HEK293 (cell line): ENCODE data around the gene NR2F1-AS1.

ENCODE experiments used
- CTCF ChIA-PET: fragments of 350-600 bp; formaldehyde crosslinking; extraction: SDS; loops from one replicate; lab custom pipeline; 2021; ENCODE audit warnings: antibody characterized with exemption; lab: Yijun Ruan, JAX
- POLR2A ChIA-PET: fragments of 300-600 bp; formaldehyde crosslinking; extraction: SDS; loops from one replicate; lab custom pipeline; 2020; ENCODE audit warnings: antibody characterized with exemption, inconsistent platforms; lab: Yijun Ruan, JAX
- H3K27ac ChIP-seq: fragments of 200-500 bp; sonication (Bioruptor generic); 2 replicates; pipeline ENCODE4 v1.5.1; 2014; ENCODE audit warnings: low read depth, low read length, control low read depth, inconsistent platforms; ENCODE audit errors: extremely low read depth
- H3K36me3 ChIP-seq, 2 experiments: fragments of 200-500 bp in 1 of 2; sonication (Bioruptor generic) in 1 of 2; 1 replicate in 1 of 2; 2 replicates in 1 of 2; pipeline ENCODE4 v1.5.1; 2014 to 2017; ENCODE audit warnings: inconsistent platforms in 2 of 2, low read length in 2 of 2; ENCODE audit not compliant: control insufficient read depth in 2 of 2, insufficient read depth in 1 of 2
- H3K4me1 ChIP-seq: fragments of 200-500 bp; sonication (Bioruptor generic); 2 replicates; pipeline ENCODE4 v1.5.1; 2014; ENCODE audit warnings: mild to moderate bottlenecking, low read length, inconsistent platforms; ENCODE audit not compliant: control insufficient read depth, insufficient read depth
- H3K4me3 ChIP-seq: 2 replicates; pipeline ENCODE4 v1.5.1; 2011; ENCODE audit warnings: low read depth, mild to moderate bottlenecking, control low read depth, low read length, moderate library complexity
- H3K9me3 ChIP-seq: fragments of 200-500 bp; sonication (Bioruptor generic); 2 replicates; pipeline ENCODE4 v1.5.1; 2014; ENCODE audit warnings: low read depth, low read length, inconsistent platforms; ENCODE audit not compliant: control insufficient read depth, insufficient read depth
- GLIS2 ChIP-seq: fragments of 450-650 bp; formaldehyde crosslinking; IDR thresholded peaks from 2 replicates; pipeline ENCODE4 v1.5.1; 2016; ENCODE audit warnings: missing biosample characterization, missing genetic modification characterization
- KLF17 ChIP-seq: fragments of 450-650 bp; formaldehyde crosslinking; IDR thresholded peaks from 2 replicates; pipeline ENCODE4 v1.5.1; 2016; ENCODE audit warnings: missing biosample characterization, missing genetic modification characterization
- KLF8 ChIP-seq: fragments of 450-650 bp; formaldehyde crosslinking; IDR thresholded peaks from 2 replicates; pipeline ENCODE4 v1.5.1; 2016; ENCODE audit warnings: missing biosample characterization, missing genetic modification characterization
- OSR2 ChIP-seq: fragments of 450-650 bp; formaldehyde crosslinking; IDR thresholded peaks from 2 replicates; pipeline ENCODE4 v1.5.1; 2016; ENCODE audit warnings: missing biosample characterization, missing genetic modification characterization
- OVOL3 ChIP-seq: fragments of 450-650 bp; formaldehyde crosslinking; IDR thresholded peaks from 2 replicates; pipeline ENCODE4 v1.5.1; 2016; ENCODE audit warnings: missing biosample characterization, missing genetic modification characterization
- SCRT1 ChIP-seq: fragments of 450-650 bp; formaldehyde crosslinking; IDR thresholded peaks from 2 replicates; pipeline ENCODE4 v1.5.1; 2016; ENCODE audit warnings: missing biosample characterization, missing genetic modification characterization, borderline replicate concordance
- TCF7L2 ChIP-seq: IDR thresholded peaks from 2 replicates; pipeline ENCODE4 v1.6.1; 2011; ENCODE audit warnings: low read depth, mild to moderate bottlenecking, inconsistent platforms, low read length, moderate library complexity, borderline replicate concordance
- ZNF121 ChIP-seq: fragments of 450-650 bp; formaldehyde crosslinking; IDR thresholded peaks from 2 replicates; pipeline ENCODE4 v1.5.1; 2016; ENCODE audit warnings: missing biosample characterization, missing genetic modification characterization
- ZNF155 ChIP-seq: fragments of 450-650 bp; formaldehyde crosslinking; IDR thresholded peaks from 2 replicates; pipeline ENCODE4 v1.5.1; 2016; ENCODE audit warnings: missing biosample characterization, missing genetic modification characterization
- ZNF26 ChIP-seq: fragments of 450-650 bp; formaldehyde crosslinking; IDR thresholded peaks from 2 replicates; pipeline ENCODE4 v1.5.1; 2016; ENCODE audit warnings: missing biosample characterization, missing genetic modification characterization
- ZNF335 ChIP-seq: fragments of 450-650 bp; formaldehyde crosslinking; conservative IDR thresholded peaks from 2 replicates; pipeline ENCODE4 v1.5.1; 2016; ENCODE audit warnings: missing biosample characterization, missing genetic modification characterization
- ZNF510 ChIP-seq: fragments of 450-650 bp; formaldehyde crosslinking; IDR thresholded peaks from 2 replicates; pipeline ENCODE4 v1.5.1; 2018; ENCODE audit warnings: mild to moderate bottlenecking, missing genetic modification characterization, missing biosample characterization; ENCODE audit not compliant: insufficient replicate concordance
- ZNF555 ChIP-seq: fragments of 450-650 bp; formaldehyde crosslinking; conservative IDR thresholded peaks from 2 replicates; pipeline ENCODE4 v1.5.1; 2017; ENCODE audit warnings: missing biosample characterization, mild to moderate bottlenecking, missing genetic modification characterization, inconsistent platforms
- ZNF654 ChIP-seq: fragments of 450-650 bp; formaldehyde crosslinking; IDR thresholded peaks from 2 replicates; pipeline ENCODE4 v1.5.1; 2016; ENCODE audit warnings: low read depth, missing biosample characterization, missing genetic modification characterization
- ZNF660 ChIP-seq: fragments of 450-650 bp; IDR thresholded peaks from 2 replicates; pipeline ENCODE4 v1.5.1; 2018; ENCODE audit warnings: missing biosample characterization, mild to moderate bottlenecking, missing genetic modification characterization
- ZNF692 ChIP-seq: fragments of 450-650 bp; formaldehyde crosslinking; IDR thresholded peaks from 2 replicates; pipeline ENCODE4 v1.5.1; 2016; ENCODE audit warnings: missing biosample characterization, missing genetic modification characterization
- ZNF747 ChIP-seq: fragments of 450-650 bp; formaldehyde crosslinking; IDR thresholded peaks from 2 replicates; pipeline ENCODE4 v1.5.1; 2016; ENCODE audit warnings: missing biosample characterization, missing genetic modification characterization
- ZNF792 ChIP-seq: fragments of 450-650 bp; formaldehyde crosslinking; IDR thresholded peaks from 2 replicates; pipeline ENCODE4 v1.5.1; 2016; ENCODE audit warnings: missing biosample characterization, missing genetic modification characterization
- ZXDB ChIP-seq: fragments of 450-650 bp; formaldehyde crosslinking; IDR thresholded peaks from 2 replicates; pipeline ENCODE4 v1.5.1; 2016; ENCODE audit warnings: missing biosample characterization, missing genetic modification characterization

The NR2F1-AS1 gene

GRCh38 chr5:93360436-93361088, 220.5 kb downstream of the NR2F1-AS1 start:
- no peak overlapping the region for H3K4me3 ChIP-seq
- TF ChIP-seq ZXDB (tag by site-specific recombination) = no peak
- no peak for TF ChIP-seq ZNF654
- TF ChIP-seq TCF7L2 = no peak
- no peak for TF ChIP-seq GLIS2 (tag by site-specific recombination)
- TF ChIP-seq KLF8 = no peak
- TF ChIP-seq OVOL3 = no peak
- no peak for TF ChIP-seq ZNF335 (tag by site-specific recombination)
- TF ChIP-seq ZNF792 (tag by site-specific recombination) = no peak
- no peak for TF ChIP-seq ZNF121 (tag by site-specific recombination)
- no peak for TF ChIP-seq ZNF555 (tag by site-specific recombination)
- TF ChIP-seq ZNF26 (tag by site-specific recombination) = no peak
- no peak for TF ChIP-seq ZNF747
- no peak for TF ChIP-seq ZNF660 (tag by site-specific recombination)
- TF ChIP-seq KLF17 (tag by site-specific recombination) = no peak
- no peak for TF ChIP-seq SCRT1
- no peak for TF ChIP-seq ZNF692 (tag by site-specific recombination)
- no peak for TF ChIP-seq OSR2 (tag by site-specific recombination)
- TF ChIP-seq ZNF155 (tag by site-specific recombination) = no peak
- CTCF ChIA-PET = interaction anchor here (0.7 kb wide), 1 partner anchor 26 kb away, joined by 3 read pairs; no protein-coding TSS in a partner anchor
- POLR2A ChIA-PET = no interaction called here
- no peak overlapping the region for H3K27ac ChIP-seq
- no peaks in the 10 kb centered on the region for H3K9me3 ChIP-seq
- no peaks in the 10 kb centered on the region for H3K36me3 ChIP-seq
- peaks cover 10% of the 10 kb centered on the region for H3K4me1 ChIP-seq

- H3K36me3 ChIP-seq = no peaks in the 10 kb centered on the region
- peak; percentile 23 for TF ChIP-seq ZNF510 (tag by site-specific recombination)
- TF ChIP-seq KLF17 (tag by site-specific recombination) = no peak
- TF ChIP-seq, all 188 proteins: peak for 1
- Histone ChIP-seq H3K4me3 (no peak overlapping the region), H3K9me3 (no peaks in the 10 kb centered on the region), H3K4me1 (peaks cover 11% of the 10 kb centered on the region), H3K27ac (peak overlapping the region; percentile 27)
- POLR2A ChIA-PET = no interaction called here
- CTCF ChIA-PET = interaction anchor here (0.7 kb wide), 1 partner anchor 26 kb away, joined by 3 read pairs; no protein-coding TSS in a partner anchor
Observed at GRCh38 chr5:93359960-93360305, 221.1 kb downstream of the NR2F1-AS1 start.
